GM23338 (cell line): Measurements from ENCODE around the gene DCLK2. TPM values are rescaled to one million over a fixed set of nuclear protein-coding genes. Genes with fewer than 3 reads are reported as not detected.

Experiments used
- ATAC-seq: fragments of 200-7000 bp; cut with Tn5 transposase; 3 replicates; pipeline ENCODE4 v1.9.1; 2020
- DNase-seq: peaks from one replicate; pipeline ENCODE4 v3.0.0-alpha.2; 2015; ENCODE audit warnings: low spot score
- H2AFZ ChIP-seq: fragments of 200-600 bp; sonication (generic); 2 replicates; pipeline ENCODE4 v1.8.0; 2016; ENCODE audit warnings: antibody characterized with exemption, mild to moderate bottlenecking, moderate library complexity
- H3F3A ChIP-seq: fragments of 200-600 bp; sonication (generic); replicated peaks from 2 replicates; pipeline ENCODE4 v1.8.0; 2017; ENCODE audit warnings: antibody characterized with exemption, mixed run types, low read depth
- H3K27ac ChIP-seq: fragments of 200-600 bp; sonication (generic); 2 replicates; pipeline ENCODE4 v1.6.1; 2016; ENCODE audit warnings: low read depth
- H3K27me3 ChIP-seq: fragments of 200-600 bp; sonication (generic); 2 replicates; pipeline ENCODE4 v1.8.0; 2016; ENCODE audit warnings: mild to moderate bottlenecking, mixed run types, moderate library complexity; ENCODE audit not compliant: insufficient read depth
- H3K36me3 ChIP-seq: fragments of 200-600 bp; sonication (generic); 2 replicates; pipeline ENCODE4 v1.8.0; 2016; ENCODE audit warnings: mild to moderate bottlenecking; ENCODE audit not compliant: insufficient read depth
- H3K4me1 ChIP-seq: fragments of 200-600 bp; sonication (generic); 2 replicates; pipeline ENCODE4 v1.8.0; 2016; ENCODE audit warnings: mild to moderate bottlenecking, moderate library complexity; ENCODE audit not compliant: insufficient read depth
- H3K4me2 ChIP-seq: fragments of 200-600 bp; sonication (generic); 2 replicates; pipeline ENCODE4 v1.7.1; 2017; ENCODE audit warnings: mixed run types
- H3K4me3 ChIP-seq: fragments of 200-600 bp; sonication (generic); 2 replicates; pipeline ENCODE4 v1.6.1; 2016; ENCODE audit warnings: mixed run types
- H3K79me2 ChIP-seq: fragments of 200-600 bp; sonication (generic); replicated peaks from 2 replicates; pipeline ENCODE4 v1.8.0; 2017; ENCODE audit warnings: mild to moderate bottlenecking; ENCODE audit not compliant: insufficient read depth
- H3K9me2 ChIP-seq: fragments of 200-600 bp; sonication (generic); 2 replicates; pipeline ENCODE4 v1.8.0; 2017; ENCODE audit not compliant: insufficient read depth
- H4K20me1 ChIP-seq: fragments of 200-600 bp; sonication (generic); replicated peaks from 2 replicates; pipeline ENCODE4 v1.8.0; 2017; ENCODE audit warnings: mild to moderate bottlenecking; ENCODE audit not compliant: insufficient read depth
- H3K27ac Mint-ChIP-seq: 2 replicates; pipeline ENCODE4 v1.8.0; 2020; ENCODE audit warnings: inconsistent platforms, mild to moderate bottlenecking, moderate library complexity, mixed read lengths
- H3K27me3 Mint-ChIP-seq: 3 replicates; pipeline ENCODE4 v1.8.0; 2022; ENCODE audit warnings: low read depth, mild to moderate bottlenecking, moderate library complexity, mixed read lengths, inconsistent platforms; ENCODE audit not compliant: insufficient read depth, poor library complexity
- H3K36me3 Mint-ChIP-seq: 3 replicates; pipeline ENCODE4 v1.8.0; 2021; ENCODE audit warnings: low read depth, mild to moderate bottlenecking, inconsistent platforms, moderate library complexity, mixed read lengths
- H3K4me1 Mint-ChIP-seq: 3 replicates; pipeline ENCODE4 v1.8.0; 2020; ENCODE audit warnings: mild to moderate bottlenecking, inconsistent platforms, mixed read lengths
- H3K4me3 Mint-ChIP-seq: 3 replicates; pipeline ENCODE4 v1.8.0; 2021; ENCODE audit warnings: moderate library complexity, mild to moderate bottlenecking, inconsistent platforms, mixed read lengths
- H3K9me3 Mint-ChIP-seq: 3 replicates; pipeline ENCODE4 v1.8.0; 2020; ENCODE audit warnings: moderate library complexity, mild to moderate bottlenecking, inconsistent platforms, mixed read lengths
- CREB1 ChIP-seq: fragments of 250-450 bp; sonication (Bioruptor Pico); IDR thresholded peaks from 2 replicates; pipeline ENCODE4 v1.5.0; 2020; ENCODE audit warnings: low read depth, mild to moderate bottlenecking, moderate library complexity
- CTCF ChIP-seq, 2 experiments: fragments of 200-600 bp in 1 of 2; sonication (generic) in 1 of 2; conservative IDR thresholded peaks; 2 replicates each; pipeline versions ENCODE4 v1.5.1 to v1.6.1; 2016 to 2017; ENCODE audit warnings: antibody characterized with exemption in 2 of 2, low read depth in 2 of 2, mild to moderate bottlenecking in 2 of 2, moderate library complexity in 1 of 2
- EZH2 ChIP-seq: fragments of 200-600 bp; sonication (generic); IDR thresholded peaks from one replicate; pipeline ENCODE4 v1.8.0; 2017; ENCODE audit warnings: antibody characterized with exemption, mild to moderate bottlenecking, low read depth; ENCODE audit not compliant: unreplicated experiment
- EZH2phosphoT487 ChIP-seq: fragments of 200-600 bp; sonication (generic); IDR thresholded peaks from one replicate; pipeline ENCODE4 v1.8.1; 2018; ENCODE audit warnings: antibody characterized with exemption; ENCODE audit not compliant: unreplicated experiment
- JUNB ChIP-seq: IDR thresholded peaks from one replicate; pipeline ENCODE4 v1.6.1; 2016; ENCODE audit warnings: antibody characterized with exemption; ENCODE audit not compliant: unreplicated experiment
- NANOG ChIP-seq: IDR thresholded peaks from 2 replicates; pipeline ENCODE4 v1.6.1; 2016; ENCODE audit warnings: antibody characterized with exemption, borderline replicate concordance
- POLR2AphosphoS5 ChIP-seq: IDR thresholded peaks from 2 replicates; pipeline ENCODE4 v1.6.1; 2016; ENCODE audit warnings: antibody characterized with exemption, low read depth
- STAT1 ChIP-seq: IDR thresholded peaks from one replicate; pipeline ENCODE4 v1.6.1; 2016; ENCODE audit warnings: antibody characterized with exemption; ENCODE audit not compliant: unreplicated experiment
- ZNF114 ChIP-seq: fragments of 250-450 bp; sonication (Bioruptor Pico); IDR thresholded peaks from 2 replicates; pipeline ENCODE4 v1.5.0; 2020; ENCODE audit warnings: mild to moderate bottlenecking, moderate library complexity
- ZNF331 ChIP-seq: fragments of 250-450 bp; sonication (Bioruptor Pico); IDR thresholded peaks from 2 replicates; pipeline ENCODE4 v1.5.0; 2020; ENCODE audit warnings: low read depth, mild to moderate bottlenecking, moderate library complexity
- ZNF462 ChIP-seq: fragments of 250-450 bp; sonication (Bioruptor Pico); IDR thresholded peaks from 2 replicates; pipeline ENCODE4 v1.5.0; 2020; ENCODE audit warnings: mild to moderate bottlenecking, moderate library complexity
- polyA plus RNA-seq: library from polyadenylated mRNA; unstranded; fragments of >200 nt; fragmentation: Nextera tagmentation; extraction: Ambion mirVana; gene quantifications from 2 replicates; pipeline ENCODE4 v1.2.1, GENCODE V29; 2016
- total RNA-seq: library from RNA; depleted of rRNA; stranded (reverse); fragments of >200 nt; shearing (Covaris generic); gene quantifications from 2 replicates; pipeline ENCODE4 v1.2.3, GENCODE V29; 2014

The DCLK2 gene
- total and polyA plus RNA-seq, 2 experiments from 2014 or later: 0.49 TPM; not detected in 1

- Mint-ChIP-seq H3K9me3 (no peaks in the 10 kb centered on the region), H3K27ac (no peak overlapping the region), H3K4me3 (no peak overlapping the region), H3K4me1 (peaks cover 3% of the 10 kb centered on the region), H3K27me3 (peaks cover 3% of the 10 kb centered on the region), H3K36me3 (no peaks in the 10 kb centered on the region)
- no peaks in the 10 kb centered on the region for H3K4me1 ChIP-seq
- H3K27me3 ChIP-seq: no peaks in the 10 kb centered on the region
- ATAC-seq: no peak
- H4K20me1 ChIP-seq: no peaks in the 10 kb centered on the region
- H3F3A ChIP-seq: no peaks in the 10 kb centered on the region
- H3K79me2 ChIP-seq: no peaks in the 10 kb centered on the region
- H3K36me3 ChIP-seq: no peaks in the 10 kb centered on the region
- TF ChIP-seq EZH2phosphoT487 (no peak), CTCF (conservative IDR thresholded peaks at IDR 0.05; ENCODE audit: low read depth in 2 of 2) (no peak), POLR2AphosphoS5 (no peak), NANOG (no peak), EZH2 (no peak), CREB1 (CRISPR knock-in tag) (no peak)
- no peak overlapping the region for H3K4me3 ChIP-seq
- DNase-seq: no peak
- H3K9me2 ChIP-seq: peaks cover 3% of the 10 kb centered on the region; the same call in 1 of the 2 replicates
- no peak overlapping the region for H3K4me2 ChIP-seq
- H3K27ac ChIP-seq: no peak overlapping the region
- H2AFZ ChIP-seq: no peak overlapping the region
Observed at GRCh38 chr4:150158041-150158440, 79.8 kb downstream of the DCLK2 start.

- H3K9me3 Mint-ChIP-seq: no peaks in the 10 kb centered on the region
Observed at GRCh38 chr4:150160473-150160872, 82.2 kb downstream of the DCLK2 start.

More at GRCh38 chr4:150160473-150160872, 82.2 kb downstream of the DCLK2 start:
- Histone ChIP-seq H3K4me1 (no peaks in the 10 kb centered on the region), H3K9me2 (0 out of 2 replicates have a peak, but pooled peaks cover 3% of the 10 kb centered on the region), H3F3A (no peaks in the 10 kb centered on the region), H3K36me3 (no peaks in the 10 kb centered on the region), H2AFZ (no peak overlapping the region), H3K27ac (no peak overlapping the region), H3K4me3 (no peak overlapping the region), H4K20me1 (no peaks in the 10 kb centered on the region), H3K27me3 (no peaks in the 10 kb centered on the region), H3K4me2 (no peak overlapping the region), H3K79me2 (no peaks in the 10 kb centered on the region)
- no peaks in the 10 kb centered on the region for H3K36me3 Mint-ChIP-seq
- H3K4me3 Mint-ChIP-seq: no peak overlapping the region
- ATAC-seq: no peak
- H3K4me1 Mint-ChIP-seq: peaks cover 2% of the 10 kb centered on the region; the same call in 2 of the 3 replicates
- H3K27ac Mint-ChIP-seq: no peak overlapping the region
- no peak for TF ChIP-seq JUNB
- no peak for TF ChIP-seq POLR2AphosphoS5
- TF ChIP-seq ZNF114 (CRISPR knock-in tag): no peak
- no peak for TF ChIP-seq STAT1
- no peak for TF ChIP-seq ZNF331
- TF ChIP-seq CREB1 (CRISPR knock-in tag): no peak
- no peak for TF ChIP-seq EZH2phosphoT487
- no peak for TF ChIP-seq CTCF (conservative IDR thresholded peaks at IDR 0.05; ENCODE audit: low read depth in 2 of 2)
- TF ChIP-seq ZNF462: no peak
- no peak for TF ChIP-seq NANOG
- no peak for TF ChIP-seq EZH2
- peaks cover 1% of the 10 kb centered on the region for H3K27me3 Mint-ChIP-seq
- no peak for DNase-seq
